HCT116 (cell line): ENCODE results near the gene YDJC.

Source experiments
- CTCF ChIP-seq, 3 experiments: fragments of 200-600 bp in 1 of 3; sonication (generic) in 1 of 3; IDR thresholded peaks in 2 of 3; conservative IDR thresholded peaks in 1 of 3; 2 replicates each; pipeline ENCODE4 v1.5.1; 2012 to 2017; ENCODE audit warnings: low read depth in 2 of 3, low read length in 2 of 3, antibody characterized with exemption in 1 of 3, borderline replicate concordance in 1 of 3, control low read depth in 1 of 3, mild to moderate bottlenecking in 1 of 3, mixed read lengths in 1 of 3, mixed run types in 1 of 3, moderate library complexity in 1 of 3; ENCODE audit not compliant: insufficient read depth in 1 of 3
- MAX ChIP-seq: IDR thresholded peaks from 2 replicates; pipeline ENCODE4 v1.6.1; 2012
- REST ChIP-seq: IDR thresholded peaks from 2 replicates; pipeline ENCODE4 v1.6.1; 2012; ENCODE audit warnings: low read depth

- no peak for TF ChIP-seq CTCF (IDR thresholded peaks at IDR 0.05 in 2 of 3, conservative IDR thresholded peaks at IDR 0.05 in 1 of 3; ENCODE audit: borderline replicate concordance in 1 of 3, insufficient read depth in 1 of 3, low read depth in 2 of 3, low read length in 2 of 3)
- no peak for TF ChIP-seq REST
- no peak for TF ChIP-seq MAX
Observed at GRCh38 chr22:21632237-21632895, 2.5 kb upstream of the YDJC start, which contains the start of gene CCDC116.
